HS-27A (cell line): ENCODE results near the gene ATG7.
A peak's percentile ranks its signal among the peaks of the same experiment; 100 is the strongest.
"Not testable (repeated sequence)": the region's sequence is repeated elsewhere in the genome, so short reads cannot be mapped to it uniquely, and the experiment has no call there.

Experiments
- DNase-seq: peaks from one replicate; pipeline ENCODE4 v3.0.0-alpha.2; 2012; ENCODE audit warnings: low read depth, missing footprints

Gene ATG7

GRCh38 chr3:11509173-11510000, 237.2 kb downstream of the ATG7 start:
- DNase-seq, result no peak

GRCh38 chr3:11510001-11510340, 237.8 kb downstream of the ATG7 start:
- no peak for DNase-seq

- DNase-seq, result no peak
Measured at GRCh38 chr3:11510356-11510755, 238.2 kb downstream of the ATG7 start.

- DNase-seq, result not testable (repeated sequence)
Measured at GRCh38 chr3:11511606-11512005, 239.4 kb downstream of the ATG7 start.

- not testable (repeated sequence) for DNase-seq
Measured at GRCh38 chr3:11513125-11513816, 241.1 kb downstream of the ATG7 start.

GRCh38 chr3:11513817-11514135, 241.6 kb downstream of the ATG7 start:
- no peak for DNase-seq

GRCh38 chr3:11514191-11514821, 242.1 kb downstream of the ATG7 start:
- DNase-seq, result peak; percentile 72

- DNase-seq, result no peak
Measured at GRCh38 chr3:11517601-11518000, 245.4 kb downstream of the ATG7 start.

GRCh38 chr3:11521167-11521566, 249.0 kb downstream of the ATG7 start:
- DNase-seq, result no peak

- DNase-seq, result no peak
Measured at GRCh38 chr3:11522398-11522715, 250.2 kb downstream of the ATG7 start.

- no peak for DNase-seq
Measured at GRCh38 chr3:11522953-11523571, 250.9 kb downstream of the ATG7 start.

- no peak for DNase-seq
Measured at GRCh38 chr3:11523572-11524101, 251.4 kb downstream of the ATG7 start.

- not testable (repeated sequence) for DNase-seq
Measured at GRCh38 chr3:11526121-11526520, 253.9 kb downstream of the ATG7 start.

- DNase-seq, result no peak
Measured at GRCh38 chr3:11529281-11529680, 257.1 kb downstream of the ATG7 start.

GRCh38 chr3:11530153-11530721, 258.0 kb downstream of the ATG7 start:
- peak; percentile 75 for DNase-seq

GRCh38 chr3:11532931-11533391, 260.8 kb downstream of the ATG7 start:
- no peak for DNase-seq

- DNase-seq, result no peak
Measured at GRCh38 chr3:11534011-11534792, 262.0 kb downstream of the ATG7 start.

GRCh38 chr3:11534793-11535101, 262.6 kb downstream of the ATG7 start:
- DNase-seq, result no peak

- DNase-seq, result no peak
Measured at GRCh38 chr3:11535243-11535960, 263.2 kb downstream of the ATG7 start.

GRCh38 chr3:11536132-11536935, 264.1 kb downstream of the ATG7 start:
- DNase-seq, result no peak
